ENCODE measurements around the gene ANKRD34B. TPM values are rescaled to one million over a fixed set of nuclear protein-coding genes. Genes with fewer than 3 reads are reported as not detected.

The ANKRD34B gene
- polyA plus RNA-seq, 2 of the 4 experiments (the other 2 are of a cell fraction), result 0.01 TPM

DNA sequence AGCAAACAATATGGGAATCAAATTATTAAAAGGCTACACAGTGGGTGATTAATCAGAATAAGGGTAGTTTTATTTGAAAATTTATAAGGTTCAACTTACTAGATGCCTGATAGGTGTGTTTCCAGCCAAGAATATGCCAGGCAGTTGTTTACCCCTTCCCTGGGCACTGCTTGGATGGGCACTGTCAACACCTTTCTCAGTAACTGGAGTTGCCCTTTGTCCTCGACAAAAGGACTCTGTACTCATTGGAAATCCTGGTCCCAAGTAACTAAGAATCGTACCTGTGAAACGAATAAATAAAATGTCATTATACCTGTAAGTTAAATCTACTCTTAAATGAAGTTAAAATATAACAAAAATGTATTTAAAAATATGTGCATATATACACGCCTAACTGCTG lies 15.0 kb downstream of the ANKRD34B start:
- no peak for ATAC-seq
- 18% methylated on average over 4 of the region's 4 CpGs for WGBS (ENCODE audit: missing lambda C conversion rate)
- no peak for FAIRE-seq
- ChIA-PET CTCF (no interaction called here), POLR2A (no interaction called here)
- TF ChIP-seq FOXS1 (CRISPR knock-in tag; IDR thresholded peaks at IDR 0.05) (no peak), FOSB (CRISPR knock-in tag; IDR thresholded peaks at IDR 0.05) (no peak), CHD2 (IDR thresholded peaks at IDR 0.05; ENCODE audit: low read length, partially characterized antibody) (no peak), EHF (CRISPR knock-in tag; IDR thresholded peaks at IDR 0.05) (no peak), PHF8 (IDR thresholded peaks at IDR 0.05; ENCODE audit: borderline replicate concordance, low read depth) (no peak), EHMT2 (IDR thresholded peaks at IDR 0.05; ENCODE audit: low read depth) (no peak), POLR2A (IDR thresholded peaks at IDR 0.05; ENCODE audit: low read length) (no peak)
- TF ChIP-seq, protein P1, sequence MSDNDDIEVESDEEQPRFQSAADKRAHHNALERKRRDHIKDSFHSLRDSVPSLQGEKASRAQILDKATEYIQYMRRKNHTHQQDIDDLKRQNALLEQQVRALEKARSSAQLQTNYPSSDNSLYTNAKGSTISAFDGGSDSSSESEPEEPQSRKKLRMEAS (IDR thresholded peaks at IDR 0.05), result no peak
- TF ChIP-seq, protein P2, sequence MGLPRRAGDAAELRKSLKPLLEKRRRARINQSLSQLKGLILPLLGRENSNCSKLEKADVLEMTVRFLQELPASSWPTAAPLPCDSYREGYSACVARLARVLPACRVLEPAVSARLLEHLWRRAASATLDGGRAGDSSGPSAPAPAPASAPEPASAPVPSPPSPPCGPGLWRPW (IDR thresholded peaks at IDR 0.05), result no peak
- H3K4me1 ChIP-seq, result no peaks in the 10 kb centered on the region
- no peak overlapping the region for H3K4me3 ChIP-seq
- H3K9me3 ChIP-seq, result no peaks in the 10 kb centered on the region
- DNase-seq (ENCODE audit: low read depth in 1 of 2, low spot score in 1 of 2), result no peak
- no peak overlapping the region for H3K27ac ChIP-seq
- no peak overlapping the region for H3K4me2 ChIP-seq

DNA sequence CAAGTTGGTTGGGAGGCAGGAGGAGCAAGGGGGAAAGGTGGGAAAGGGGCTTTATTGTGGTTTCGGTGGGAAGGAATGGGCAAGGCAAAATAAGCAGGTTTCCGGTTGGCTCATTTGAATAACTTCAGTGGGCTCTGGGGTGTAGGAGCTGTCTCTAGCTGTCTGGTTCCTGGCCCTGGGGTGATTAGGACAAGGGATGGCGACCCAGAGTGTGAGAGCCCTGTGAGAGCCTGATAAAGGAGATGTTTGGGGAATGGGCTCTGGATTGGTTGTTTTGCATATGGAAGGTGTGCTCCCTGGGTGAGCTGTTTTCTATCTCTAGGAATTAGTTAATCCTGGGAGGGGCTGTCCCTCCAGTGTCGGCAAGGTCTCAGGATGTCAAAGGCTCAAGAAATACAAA lies 15.4 kb downstream of the ANKRD34B start:
- DNase-seq (ENCODE audit: low read depth in 1 of 2, low spot score in 1 of 2) (no peak), FAIRE-seq (no peak), ATAC-seq (no peak)
- no peaks in the 10 kb centered on the region for H3K9me3 ChIP-seq
- TF ChIP-seq SREBF2 (IDR thresholded peaks at IDR 0.05) (no peak), FOSL2 (IDR thresholded peaks at IDR 0.05) (no peak), FOSL2 (CRISPR knock-in tag; IDR thresholded peaks at IDR 0.05) (no peak), CBX2 (IDR thresholded peaks at IDR 0.05; ENCODE audit: borderline replicate concordance, low read depth) (no peak), POLR2A (IDR thresholded peaks at IDR 0.05; ENCODE audit: low read length) (no peak), EHMT2 (IDR thresholded peaks at IDR 0.05; ENCODE audit: low read depth) (no peak), MAFK (IDR thresholded peaks at IDR 0.05; ENCODE audit: partially characterized antibody) (no peak), TFCP2L1 (CRISPR knock-in tag; IDR thresholded peaks at IDR 0.05) (no peak), JUNB (IDR thresholded peaks at IDR 0.05) (no peak), JUN (IDR thresholded peaks at IDR 0.05) (no peak), PHF8 (IDR thresholded peaks at IDR 0.05; ENCODE audit: borderline replicate concordance, low read depth) (no peak), HOXB5 (CRISPR knock-in tag; IDR thresholded peaks at IDR 0.05) (no peak), HEYL (CRISPR knock-in tag; IDR thresholded peaks at IDR 0.05) (no peak)
- TF ChIP-seq, protein P3, sequence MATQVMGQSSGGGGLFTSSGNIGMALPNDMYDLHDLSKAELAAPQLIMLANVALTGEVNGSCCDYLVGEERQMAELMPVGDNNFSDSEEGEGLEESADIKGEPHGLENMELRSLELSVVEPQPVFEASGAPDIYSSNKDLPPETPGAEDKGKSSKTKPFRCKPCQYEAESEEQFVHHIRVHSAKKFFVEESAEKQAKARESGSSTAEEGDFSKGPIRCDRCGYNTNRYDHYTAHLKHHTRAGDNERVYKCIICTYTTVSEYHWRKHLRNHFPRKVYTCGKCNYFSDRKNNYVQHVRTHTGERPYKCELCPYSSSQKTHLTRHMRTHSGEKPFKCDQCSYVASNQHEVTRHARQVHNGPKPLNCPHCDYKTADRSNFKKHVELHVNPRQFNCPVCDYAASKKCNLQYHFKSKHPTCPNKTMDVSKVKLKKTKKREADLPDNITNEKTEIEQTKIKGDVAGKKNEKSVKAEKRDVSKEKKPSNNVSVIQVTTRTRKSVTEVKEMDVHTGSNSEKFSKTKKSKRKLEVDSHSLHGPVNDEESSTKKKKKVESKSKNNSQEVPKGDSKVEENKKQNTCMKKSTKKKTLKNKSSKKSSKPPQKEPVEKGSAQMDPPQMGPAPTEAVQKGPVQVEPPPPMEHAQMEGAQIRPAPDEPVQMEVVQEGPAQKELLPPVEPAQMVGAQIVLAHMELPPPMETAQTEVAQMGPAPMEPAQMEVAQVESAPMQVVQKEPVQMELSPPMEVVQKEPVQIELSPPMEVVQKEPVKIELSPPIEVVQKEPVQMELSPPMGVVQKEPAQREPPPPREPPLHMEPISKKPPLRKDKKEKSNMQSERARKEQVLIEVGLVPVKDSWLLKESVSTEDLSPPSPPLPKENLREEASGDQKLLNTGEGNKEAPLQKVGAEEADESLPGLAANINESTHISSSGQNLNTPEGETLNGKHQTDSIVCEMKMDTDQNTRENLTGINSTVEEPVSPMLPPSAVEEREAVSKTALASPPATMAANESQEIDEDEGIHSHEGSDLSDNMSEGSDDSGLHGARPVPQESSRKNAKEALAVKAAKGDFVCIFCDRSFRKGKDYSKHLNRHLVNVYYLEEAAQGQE (IDR thresholded peaks at IDR 0.05), result no peak
- TF ChIP-seq, protein P4, sequence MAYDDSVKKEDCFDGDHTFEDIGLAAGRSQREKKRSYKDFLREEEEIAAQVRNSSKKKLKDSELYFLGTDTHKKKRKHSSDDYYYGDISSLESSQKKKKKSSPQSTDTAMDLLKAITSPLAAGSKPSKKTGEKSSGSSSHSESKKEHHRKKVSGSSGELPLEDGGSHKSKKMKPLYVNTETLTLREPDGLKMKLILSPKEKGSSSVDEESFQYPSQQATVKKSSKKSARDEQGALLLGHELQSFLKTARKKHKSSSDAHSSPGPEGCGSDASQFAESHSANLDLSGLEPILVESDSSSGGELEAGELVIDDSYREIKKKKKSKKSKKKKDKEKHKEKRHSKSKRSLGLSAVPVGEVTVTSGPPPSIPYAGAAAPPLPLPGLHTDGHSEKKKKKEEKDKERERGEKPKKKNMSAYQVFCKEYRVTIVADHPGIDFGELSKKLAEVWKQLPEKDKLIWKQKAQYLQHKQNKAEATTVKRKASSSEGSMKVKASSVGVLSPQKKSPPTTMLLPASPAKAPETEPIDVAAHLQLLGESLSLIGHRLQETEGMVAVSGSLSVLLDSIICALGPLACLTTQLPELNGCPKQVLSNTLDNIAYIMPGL (CRISPR knock-in tag; IDR thresholded peaks at IDR 0.05; ENCODE audit: borderline replicate concordance), result no peak
- TF ChIP-seq, protein P5, sequence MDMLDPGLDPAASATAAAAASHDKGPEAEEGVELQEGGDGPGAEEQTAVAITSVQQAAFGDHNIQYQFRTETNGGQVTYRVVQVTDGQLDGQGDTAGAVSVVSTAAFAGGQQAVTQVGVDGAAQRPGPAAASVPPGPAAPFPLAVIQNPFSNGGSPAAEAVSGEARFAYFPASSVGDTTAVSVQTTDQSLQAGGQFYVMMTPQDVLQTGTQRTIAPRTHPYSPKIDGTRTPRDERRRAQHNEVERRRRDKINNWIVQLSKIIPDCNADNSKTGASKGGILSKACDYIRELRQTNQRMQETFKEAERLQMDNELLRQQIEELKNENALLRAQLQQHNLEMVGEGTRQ (IDR thresholded peaks at IDR 0.05), result no peak
- TF ChIP-seq, protein P6, sequence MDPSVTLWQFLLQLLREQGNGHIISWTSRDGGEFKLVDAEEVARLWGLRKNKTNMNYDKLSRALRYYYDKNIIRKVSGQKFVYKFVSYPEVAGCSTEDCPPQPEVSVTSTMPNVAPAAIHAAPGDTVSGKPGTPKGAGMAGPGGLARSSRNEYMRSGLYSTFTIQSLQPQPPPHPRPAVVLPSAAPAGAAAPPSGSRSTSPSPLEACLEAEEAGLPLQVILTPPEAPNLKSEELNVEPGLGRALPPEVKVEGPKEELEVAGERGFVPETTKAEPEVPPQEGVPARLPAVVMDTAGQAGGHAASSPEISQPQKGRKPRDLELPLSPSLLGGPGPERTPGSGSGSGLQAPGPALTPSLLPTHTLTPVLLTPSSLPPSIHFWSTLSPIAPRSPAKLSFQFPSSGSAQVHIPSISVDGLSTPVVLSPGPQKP (IDR thresholded peaks at IDR 0.05; ENCODE audit: low read depth, low read length), result no peak
- no peaks in the 10 kb centered on the region for H3K4me1 ChIP-seq
- no peak overlapping the region for H3K27ac ChIP-seq
- H3K4me2 ChIP-seq, result no peak overlapping the region
- CTCF ChIA-PET, result no interaction called here
- POLR2A ChIA-PET, result no interaction called here
- H3K4me3 ChIP-seq, result no peak overlapping the region
- 65% methylated on average over 4 of the region's 4 CpGs for WGBS (ENCODE audit: missing lambda C conversion rate)
